Measurements from ENCODE around the gene SRMS. TPM values are rescaled to one million over a fixed set of nuclear protein-coding genes. Genes with fewer than 3 reads are reported as not detected.
A peak's percentile ranks its signal among the peaks of the same experiment; 100 is the strongest.

SRMS gene
- total RNA-seq, 1 donor from 2014 or later = not detected

- intact Hi-C loops (cut with micrococcal nuclease) = no loop called here
- H3K4me1 Mint-ChIP-seq = peaks cover 12% of the 10 kb centered on the region
- H3K27ac Mint-ChIP-seq = no peak overlapping the region
- H3K4me3 Mint-ChIP-seq = no peak overlapping the region
- H3K9me3 Mint-ChIP-seq = no peaks in the 10 kb centered on the region
- no peak for DNase-seq
- H3K27me3 Mint-ChIP-seq = peaks cover 5% of the 10 kb centered on the region
- peaks cover 18% of the 10 kb centered on the region for H3K36me3 Mint-ChIP-seq (ENCODE audit: low read depth)
These were observed 8.3 kb upstream of the SRMS start for GRCh38 chr20:63555661-63556381.

GRCh38 chr20:63554361-63555278 lies 7.1 kb upstream of the SRMS start:
- Mint-ChIP-seq H3K27ac (no peak overlapping the region), H3K4me1 (peaks cover 12% of the 10 kb centered on the region), H3K9me3 (no peaks in the 10 kb centered on the region), H3K4me3 (peak overlapping the region; percentile 77), H3K27me3 (peaks cover 9% of the 10 kb centered on the region), H3K36me3 (ENCODE audit: low read depth) (peaks cover 13% of the 10 kb centered on the region)
- intact Hi-C loops (cut with micrococcal nuclease) = no loop called here
- DNase-seq = no peak

- peak; percentile 84 for DNase-seq
- intact Hi-C loops (cut with micrococcal nuclease) = loop anchor here (1.0 kb wide), 4 partner anchors 17 to 85 kb away; partner anchors contain the start of genes GMEB2, PPDPF and PTK6
- H3K27me3 Mint-ChIP-seq = peaks cover 13% of the 10 kb centered on the region
- H3K4me1 Mint-ChIP-seq = peaks cover 12% of the 10 kb centered on the region
- H3K36me3 Mint-ChIP-seq (ENCODE audit: low read depth) = peaks cover 10% of the 10 kb centered on the region
- no peaks in the 10 kb centered on the region for H3K9me3 Mint-ChIP-seq
- peak within 1 kb of the TSS; percentile 77 for H3K4me3 Mint-ChIP-seq
- peak within 1 kb of the TSS; percentile 76 for H3K27ac Mint-ChIP-seq
These were observed 6.4 kb upstream of the SRMS start, which contains the start of gene FNDC11 for GRCh38 chr20:63553933-63554290. FNDC11 (plus strand) TSS chr20:63554159; CDS start chr20:63555664, 1,505 bp downstream.

GRCh38 chr20:63553251-63553932 lies 5.8 kb upstream of the SRMS start:
- peaks cover 12% of the 10 kb centered on the region for H3K4me1 Mint-ChIP-seq
- peaks cover 15% of the 10 kb centered on the region for H3K27me3 Mint-ChIP-seq
- DNase-seq = peak; percentile 97
- intact Hi-C loops (cut with micrococcal nuclease) = loop anchor here (1.0 kb wide), 4 partner anchors 16 to 86 kb away; partner anchors contain the start of genes GMEB2, PPDPF and PTK6
- no peaks in the 10 kb centered on the region for H3K9me3 Mint-ChIP-seq
- H3K4me3 Mint-ChIP-seq = peak overlapping the region; percentile 77
- H3K36me3 Mint-ChIP-seq (ENCODE audit: low read depth) = peaks cover 6% of the 10 kb centered on the region
- peak overlapping the region; percentile 76 for H3K27ac Mint-ChIP-seq

DNA sequence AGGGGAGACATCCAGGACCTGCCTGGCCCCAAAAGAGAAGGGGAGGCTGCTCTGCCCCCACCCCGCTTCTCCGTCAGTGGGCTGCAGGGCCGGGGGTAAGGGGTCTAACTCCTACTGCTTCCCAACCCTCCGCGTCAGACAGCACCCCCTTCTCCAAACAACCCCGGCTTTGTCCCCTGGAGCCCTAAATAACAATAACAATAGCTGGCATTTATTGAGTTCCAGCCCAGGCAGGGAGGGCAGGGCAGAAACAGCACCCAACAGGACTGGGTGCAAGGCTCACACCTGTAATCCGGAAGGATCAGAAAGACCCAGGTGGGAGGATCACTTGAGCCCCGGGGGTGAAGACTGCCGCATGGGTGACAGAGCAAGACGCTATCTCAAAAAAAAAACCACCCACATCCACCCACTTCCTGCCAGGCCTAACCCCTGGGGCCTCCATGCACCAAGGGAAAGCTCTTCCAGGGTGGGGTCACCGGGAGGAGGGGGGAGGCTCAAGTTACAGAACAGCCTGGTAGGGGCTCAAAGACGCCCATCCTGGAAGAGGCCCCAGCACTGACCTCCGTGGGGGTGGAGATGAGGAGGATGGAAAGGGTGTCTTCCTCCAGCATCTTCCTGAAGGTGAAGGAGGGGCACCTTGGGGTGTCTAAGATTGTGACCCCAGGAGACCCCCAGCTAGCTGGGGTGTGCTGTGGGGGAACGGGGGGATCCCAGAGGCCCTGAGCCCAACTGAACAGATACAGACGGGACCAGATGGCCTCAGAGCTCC lies 5.1 kb upstream of the SRMS start:
- Mint-ChIP-seq H3K9me3 (no peaks in the 10 kb centered on the region), H3K4me1 (peaks cover 12% of the 10 kb centered on the region), H3K27ac (peak overlapping the region; percentile 76), H3K27me3 (peaks cover 15% of the 10 kb centered on the region), H3K36me3 (ENCODE audit: low read depth) (peaks cover 5% of the 10 kb centered on the region), H3K4me3 (peak overlapping the region; percentile 77)
- intact Hi-C loops (cut with micrococcal nuclease) = loop anchor here (1.0 kb wide), 4 partner anchors 15 to 87 kb away; partner anchors contain the start of genes GMEB2, PPDPF and PTK6
- DNase-seq = peak; percentile 89

DNA sequence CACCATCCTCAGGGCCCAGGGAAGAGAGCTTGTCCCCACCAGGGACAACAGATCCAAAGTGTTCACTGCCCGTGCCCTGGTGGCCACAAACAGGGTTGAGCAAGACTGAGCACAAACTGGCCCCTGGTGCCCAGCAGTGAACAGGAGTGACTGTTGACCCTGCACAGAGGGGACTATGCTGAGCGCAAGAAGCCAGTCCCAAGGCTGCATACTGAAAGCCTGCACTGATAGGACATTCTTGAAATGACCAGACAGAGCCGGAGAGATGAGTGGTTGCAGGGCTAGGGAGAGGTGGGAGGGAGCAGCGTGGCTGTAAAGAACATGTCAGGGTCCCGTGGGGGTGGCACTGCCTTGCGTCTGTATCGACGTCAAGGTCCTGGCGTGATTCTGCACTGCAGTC lies 3.5 kb upstream of the SRMS start:
- Mint-ChIP-seq H3K9me3 (no peaks in the 10 kb centered on the region), H3K36me3 (ENCODE audit: low read depth) (no peaks in the 10 kb centered on the region), H3K27ac (peak overlapping the region; percentile 35), H3K27me3 (peaks cover 20% of the 10 kb centered on the region), H3K4me3 (no peak overlapping the region), H3K4me1 (peaks cover 12% of the 10 kb centered on the region)
- DNase-seq = no peak
- intact Hi-C loops (cut with micrococcal nuclease) = no loop called here

- Mint-ChIP-seq H3K27me3 (peaks cover 22% of the 10 kb centered on the region), H3K36me3 (ENCODE audit: low read depth) (no peaks in the 10 kb centered on the region), H3K4me1 (peaks cover 16% of the 10 kb centered on the region), H3K4me3 (no peak overlapping the region), H3K9me3 (no peaks in the 10 kb centered on the region), H3K27ac (no peak overlapping the region)
- intact Hi-C loops (cut with micrococcal nuclease) = no loop called here
- no peak for DNase-seq
These were observed 2.2 kb upstream of the SRMS start for GRCh38 chr20:63549679-63550282.

DNA sequence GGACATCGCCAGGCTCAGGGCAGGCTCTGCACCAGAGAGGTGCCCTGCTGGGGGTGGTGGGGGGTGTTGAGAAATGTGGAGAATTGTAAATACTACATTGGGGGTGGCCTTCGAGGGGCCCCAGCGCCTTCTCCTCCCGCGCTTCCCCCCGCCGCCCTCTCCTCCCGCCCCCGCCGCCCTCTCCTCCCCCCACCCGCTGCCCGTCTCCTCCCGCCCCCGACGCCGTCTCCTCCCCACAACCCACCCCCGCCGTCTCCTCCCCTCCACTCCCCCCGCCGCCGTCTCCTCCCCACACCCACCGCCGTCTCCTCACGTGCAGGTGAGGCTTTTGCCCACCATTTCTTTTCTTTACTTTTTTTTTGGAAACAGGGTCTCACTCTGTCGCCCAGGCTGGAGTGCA lies 1.5 kb upstream of the SRMS start:
- H3K27ac Mint-ChIP-seq = no peak overlapping the region
- no peak for DNase-seq
- intact Hi-C loops (cut with micrococcal nuclease) = no loop called here
- H3K4me1 Mint-ChIP-seq = peaks cover 16% of the 10 kb centered on the region
- peaks cover 22% of the 10 kb centered on the region for H3K27me3 Mint-ChIP-seq
- no peaks in the 10 kb centered on the region for H3K9me3 Mint-ChIP-seq
- no peaks in the 10 kb centered on the region for H3K36me3 Mint-ChIP-seq (ENCODE audit: low read depth)
- no peak overlapping the region for H3K4me3 Mint-ChIP-seq

DNA sequence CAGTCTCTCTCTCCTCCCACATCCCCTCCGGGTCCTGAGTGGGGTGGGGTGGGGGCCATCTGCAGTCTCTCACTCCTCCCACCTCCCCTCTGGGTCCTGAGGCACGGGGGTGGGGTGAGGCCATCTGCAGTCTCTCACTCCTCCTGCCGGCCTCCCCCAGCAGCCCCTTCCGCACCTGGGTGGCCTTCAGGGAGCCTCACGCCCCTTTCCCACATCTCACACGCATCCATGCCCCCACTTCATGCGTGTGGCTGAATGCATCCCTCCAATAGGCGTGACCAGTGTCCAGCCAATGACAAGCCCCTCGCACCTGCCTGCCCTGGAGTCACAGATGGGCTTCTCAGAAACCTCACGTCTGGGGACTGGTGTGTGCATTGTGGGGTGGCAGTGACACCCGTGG lies 993 bp upstream of the SRMS start:
- H3K9me3 Mint-ChIP-seq = no peaks in the 10 kb centered on the region
- H3K4me3 Mint-ChIP-seq = no peak overlapping the region
- peaks cover 22% of the 10 kb centered on the region for H3K27me3 Mint-ChIP-seq
- H3K36me3 Mint-ChIP-seq (ENCODE audit: low read depth) = no peaks in the 10 kb centered on the region
- no peak for DNase-seq
- no peak overlapping the region for H3K27ac Mint-ChIP-seq
- peaks cover 16% of the 10 kb centered on the region for H3K4me1 Mint-ChIP-seq
- intact Hi-C loops (cut with micrococcal nuclease) = no loop called here

GRCh38 chr20:63546956-63547724 lies 409 bp downstream of the SRMS start:
- no peak overlapping the region for H3K4me3 Mint-ChIP-seq
- H3K9me3 Mint-ChIP-seq = no peaks in the 10 kb centered on the region
- no peaks in the 10 kb centered on the region for H3K36me3 Mint-ChIP-seq (ENCODE audit: low read depth)
- H3K27ac Mint-ChIP-seq = no peak overlapping the region
- peaks cover 22% of the 10 kb centered on the region for H3K27me3 Mint-ChIP-seq
- no peak for DNase-seq
- intact Hi-C loops (cut with micrococcal nuclease) = no loop called here
- peaks cover 6% of the 10 kb centered on the region for H3K4me1 Mint-ChIP-seq

DNA sequence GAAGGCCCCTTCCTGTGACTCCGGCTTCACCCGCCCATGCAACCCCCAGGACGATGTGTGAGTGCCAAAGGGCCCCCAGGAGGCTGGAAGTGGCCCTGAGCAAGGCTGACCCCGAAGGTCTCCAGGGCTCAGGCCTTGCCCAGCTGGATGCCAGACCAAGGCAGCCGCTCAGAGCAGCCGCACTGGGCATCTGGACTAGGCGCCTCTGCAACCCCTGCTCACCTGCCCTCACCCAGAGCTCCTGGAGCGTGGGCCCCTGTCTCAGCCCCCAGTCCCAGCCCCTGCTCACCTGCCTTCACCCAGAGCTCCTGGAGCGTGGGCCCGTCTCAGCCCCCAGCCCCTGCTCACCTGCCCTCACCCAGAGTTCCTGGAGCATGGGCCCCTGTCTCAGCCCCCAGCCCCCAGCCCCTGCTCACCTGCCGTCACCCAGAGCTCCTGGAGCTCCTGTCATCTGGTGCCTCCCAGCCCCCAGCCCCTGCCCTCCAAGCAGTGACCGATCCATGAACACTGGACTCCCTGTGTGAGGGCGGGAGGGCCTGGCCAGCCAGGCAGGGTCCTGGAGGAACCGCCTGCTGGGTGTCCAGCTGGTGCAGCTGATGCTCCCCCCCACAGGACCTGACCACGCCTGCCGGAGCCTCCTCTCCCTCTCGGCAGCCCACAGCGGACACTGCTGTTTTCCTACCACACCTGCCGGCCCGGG lies 1.1 kb downstream of the SRMS start:
- no peaks in the 10 kb centered on the region for H3K36me3 Mint-ChIP-seq (ENCODE audit: low read depth)
- no peak for DNase-seq
- no peak overlapping the region for H3K4me3 Mint-ChIP-seq
- peaks cover 22% of the 10 kb centered on the region for H3K27me3 Mint-ChIP-seq
- no peaks in the 10 kb centered on the region for H3K9me3 Mint-ChIP-seq
- peaks cover 6% of the 10 kb centered on the region for H3K4me1 Mint-ChIP-seq
- intact Hi-C loops (cut with micrococcal nuclease) = no loop called here
- H3K27ac Mint-ChIP-seq = no peak overlapping the region

DNA sequence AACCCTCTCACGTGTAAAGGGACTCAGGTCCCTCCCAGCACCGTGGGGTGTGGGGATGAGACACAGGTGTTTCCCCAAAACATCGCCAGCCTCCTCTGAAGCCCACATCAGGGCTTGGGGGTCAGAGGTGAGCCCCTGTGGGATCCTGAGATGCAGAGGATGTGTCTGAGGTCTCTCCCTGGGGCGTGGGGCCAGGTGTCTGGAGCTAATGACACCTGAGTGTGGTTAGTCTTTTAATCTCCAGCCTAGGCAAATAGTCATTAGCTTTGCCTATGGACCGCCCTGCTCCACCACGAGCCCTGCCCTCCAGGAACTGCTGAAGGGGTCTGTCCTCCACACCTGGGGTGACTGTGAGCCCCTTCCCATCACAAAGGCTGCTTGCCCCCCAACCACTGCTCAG lies 1.7 kb downstream of the SRMS start:
- no peaks in the 10 kb centered on the region for H3K36me3 Mint-ChIP-seq (ENCODE audit: low read depth)
- H3K4me3 Mint-ChIP-seq = no peak overlapping the region

More for the DNA sequence above, 1.7 kb downstream of the SRMS start:
- H3K9me3 Mint-ChIP-seq = no peaks in the 10 kb centered on the region
- H3K4me1 Mint-ChIP-seq = peaks cover 3% of the 10 kb centered on the region
- H3K27ac Mint-ChIP-seq = no peak overlapping the region
- intact Hi-C loops (cut with micrococcal nuclease) = no loop called here
- no peak for DNase-seq
- H3K27me3 Mint-ChIP-seq = peaks cover 17% of the 10 kb centered on the region

Measured in activated CD4-positive, alpha-beta T cell treated with anti-CD3 and anti-CD28 coated beads, Interleukin-2, amount 10 ng/mL, durations not matched to agents 24 days and 14 days (primary cell).